ENCODE measurements around the gene C1QTNF6.

C1QTNF6 gene

GRCh38 chr22:37226087-37226486, 38.0 kb upstream of the C1QTNF6 start:
- H3K4me2 ChIP-seq (ENCODE audit: low read depth, low read length, poor library complexity, severe bottlenecking) = no peak overlapping the region
- H3K27me3 ChIP-seq (ENCODE audit: insufficient read depth, low read length, poor library complexity, severe bottlenecking) = no peaks in the 10 kb centered on the region
- peaks cover 11% of the 10 kb centered on the region for H3F3A ChIP-seq (ENCODE audit: low read depth)
- no peaks in the 10 kb centered on the region for H3K9me2 ChIP-seq (replicated peaks; ENCODE audit: low read depth, low read length)
- TF ChIP-seq CTCF (conservative IDR thresholded peaks at IDR 0.05; ENCODE audit: low read length) = no peak
- no peak for TF ChIP-seq EZH2phosphoT487 (IDR thresholded peaks at IDR 0.05; ENCODE audit: borderline replicate concordance)
- no peak overlapping the region for H2AFZ ChIP-seq (ENCODE audit: low read length)
- peaks cover 25% of the 10 kb centered on the region for H4K20me1 ChIP-seq (ENCODE audit: insufficient read depth, low read length, poor library complexity, severe bottlenecking)
- H3K36me3 ChIP-seq (ENCODE audit: insufficient read depth, low read length) = peaks cover 66% of the 10 kb centered on the region; the same call in 1 of the 2 replicates
- H3K4me1 ChIP-seq (ENCODE audit: insufficient read depth, low read length, poor library complexity, severe bottlenecking) = peaks cover 51% of the 10 kb centered on the region
- no peak overlapping the region for H3K9ac ChIP-seq (ENCODE audit: low read depth, low read length, poor library complexity, severe bottlenecking)
- no peaks in the 10 kb centered on the region for H3K9me3 ChIP-seq (ENCODE audit: insufficient read depth, low read depth, low read length)
- H3K4me3 ChIP-seq (ENCODE audit: low read length, poor library complexity, severe bottlenecking) = no peak overlapping the region
- H3K79me2 ChIP-seq (ENCODE audit: insufficient read depth, low read length) = peaks cover 30% of the 10 kb centered on the region

GRCh38 chr22:37225481-37225880, 37.4 kb upstream of the C1QTNF6 start:
- Histone ChIP-seq H4K20me1 (ENCODE audit: insufficient read depth, low read length, poor library complexity, severe bottlenecking) (peaks cover 19% of the 10 kb centered on the region), H3K9ac (ENCODE audit: low read depth, low read length, poor library complexity, severe bottlenecking) (no peak overlapping the region), H3K4me3 (ENCODE audit: low read length, poor library complexity, severe bottlenecking) (no peak overlapping the region), H3K27me3 (ENCODE audit: insufficient read depth, low read length, poor library complexity, severe bottlenecking) (no peaks in the 10 kb centered on the region), H3K9me3 (ENCODE audit: insufficient read depth, low read depth, low read length) (no peaks in the 10 kb centered on the region), H3F3A (ENCODE audit: low read depth) (peaks cover 5% of the 10 kb centered on the region; the same call in 1 of the 2 replicates), H3K79me2 (ENCODE audit: insufficient read depth, low read length) (peaks cover 27% of the 10 kb centered on the region), H3K4me2 (ENCODE audit: low read depth, low read length, poor library complexity, severe bottlenecking) (no peak overlapping the region), H3K9me2 (replicated peaks; ENCODE audit: low read depth, low read length) (no peaks in the 10 kb centered on the region), H2AFZ (ENCODE audit: low read length) (no peak overlapping the region), H3K36me3 (ENCODE audit: insufficient read depth, low read length) (peaks cover 61% of the 10 kb centered on the region; the same call in 1 of the 2 replicates), H3K4me1 (ENCODE audit: insufficient read depth, low read length, poor library complexity, severe bottlenecking) (peaks cover 51% of the 10 kb centered on the region)
- TF ChIP-seq CTCF (conservative IDR thresholded peaks at IDR 0.05; ENCODE audit: low read length) (peak; percentile 52), EZH2phosphoT487 (IDR thresholded peaks at IDR 0.05; ENCODE audit: borderline replicate concordance) (no peak)

- H3K4me1 ChIP-seq (ENCODE audit: insufficient read depth, low read length, poor library complexity, severe bottlenecking) = peaks cover 50% of the 10 kb centered on the region
- TF ChIP-seq CTCF (conservative IDR thresholded peaks at IDR 0.05; ENCODE audit: low read length) = no peak
- no peak for TF ChIP-seq EZH2phosphoT487 (IDR thresholded peaks at IDR 0.05; ENCODE audit: borderline replicate concordance)
- H3K9me2 ChIP-seq (replicated peaks; ENCODE audit: low read depth, low read length) = no peaks in the 10 kb centered on the region
- H3K36me3 ChIP-seq (ENCODE audit: insufficient read depth, low read length) = peaks cover 61% of the 10 kb centered on the region; the same call in 1 of the 2 replicates
- H3K4me2 ChIP-seq (ENCODE audit: low read depth, low read length, poor library complexity, severe bottlenecking) = no peak overlapping the region
- H3K79me2 ChIP-seq (ENCODE audit: insufficient read depth, low read length) = peaks cover 27% of the 10 kb centered on the region
- H4K20me1 ChIP-seq (ENCODE audit: insufficient read depth, low read length, poor library complexity, severe bottlenecking) = peaks cover 16% of the 10 kb centered on the region
- H3K27me3 ChIP-seq (ENCODE audit: insufficient read depth, low read length, poor library complexity, severe bottlenecking) = no peaks in the 10 kb centered on the region
- H3F3A ChIP-seq (ENCODE audit: low read depth) = 0 out of 2 replicates have a peak, but pooled peaks cover 2% of the 10 kb centered on the region
- no peak overlapping the region for H3K9ac ChIP-seq (ENCODE audit: low read depth, low read length, poor library complexity, severe bottlenecking)
- no peaks in the 10 kb centered on the region for H3K9me3 ChIP-seq (ENCODE audit: insufficient read depth, low read depth, low read length)
- H3K4me3 ChIP-seq (ENCODE audit: low read length, poor library complexity, severe bottlenecking) = no peak overlapping the region
- no peak overlapping the region for H2AFZ ChIP-seq (ENCODE audit: low read length)
Observed at GRCh38 chr22:37224757-37225420, 36.8 kb upstream of the C1QTNF6 start.

Measured in Loucy (cell line).